HepG2 (cell line): Measurements from ENCODE around the gene SHFL. TPM values are rescaled to one million over a fixed set of nuclear protein-coding genes. Genes with fewer than 3 reads are reported as not detected.

Source experiments
- ATAC-seq: fragments of 200-7000 bp; cut with Tn5 transposase; 3 replicates; pipeline ENCODE4 v1.9.1; 2020; ENCODE audit warnings: mild to moderate bottlenecking, moderate library complexity
- BruUV-seq: library from RNA; stranded (reverse); fragments of 400-500 nt; replicated peaks from 2 replicates; lab custom pipeline; 2021; lab: Mats Ljungman, UMichigan
- CTCF ChIA-PET: fragments of 300-600 bp; formaldehyde crosslinking; extraction: SDS; loops from one replicate; lab custom pipeline; 2021; ENCODE audit warnings: low total read pairs, inconsistent platforms, low intra/inter-chr PET ratio; lab: Yijun Ruan, JAX
- POLR2A ChIA-PET: fragments of 350-600 bp; sonication (Branson Sonifier 250); formaldehyde crosslinking; loops from one replicate; lab custom pipeline; 2020; ENCODE audit warnings: antibody characterized with exemption, inconsistent platforms; lab: Yijun Ruan, JAX
- DNase-seq: peaks from one replicate; pipeline ENCODE4 v3.0.0-alpha.2; 2015; ENCODE audit warnings: low spot score
- FAIRE-seq: peaks from 3 replicates; lab custom pipeline; 2011; peaks lifted over from hg19 to GRCh38; lab: Jason Lieb, UNC
- H2AFZ ChIP-seq: one replicate; pipeline ENCODE4 v1.6.1; 2011; ENCODE audit warnings: low read length, inconsistent platforms
- H3K27ac ChIP-seq: fragments of 300-600 bp; 3 replicates; pipeline ENCODE4 v1.8.0; 2011; ENCODE audit warnings: mixed run types, mild to moderate bottlenecking, mixed read lengths, low read length, inconsistent platforms; ENCODE audit not compliant: insufficient read depth; ENCODE audit errors: extremely low read length
- H3K27me3 ChIP-seq, 2 experiments: fragments of 200-600 bp in 1 of 2; 2 replicates in 1 of 2; 3 replicates in 1 of 2; pipeline versions ENCODE4 v1.6.0 to v1.8.0; 2011; ENCODE audit warnings: low read length in 2 of 2, mild to moderate bottlenecking in 2 of 2, moderate library complexity in 2 of 2, inconsistent platforms in 1 of 2; ENCODE audit not compliant: insufficient read depth in 2 of 2, control insufficient read depth in 1 of 2
- H3K36me3 ChIP-seq, 2 experiments: fragments of 200-600 bp in 1 of 2; replicated peaks in 1 of 2; 2 replicates in 1 of 2; 3 replicates in 1 of 2; pipeline versions ENCODE4 v1.5.1 to v1.8.0; 2011; ENCODE audit warnings: low read length in 2 of 2, inconsistent platforms in 1 of 2; ENCODE audit not compliant: insufficient read depth in 2 of 2, control insufficient read depth in 1 of 2
- H3K4me1 ChIP-seq: 2 replicates; pipeline ENCODE4 v1.5.1; 2012; ENCODE audit warnings: low read length, inconsistent platforms; ENCODE audit not compliant: insufficient read depth
- H3K4me2 ChIP-seq: 2 replicates; pipeline ENCODE4 v1.6.0; 2011; ENCODE audit warnings: low read depth, low read length, inconsistent platforms
- H3K4me3 ChIP-seq, 3 experiments: fragments of 200-600 bp in 1 of 3; sonication (generic), shearing (Covaris generic) in 1 of 3; replicated peaks in 1 of 3; 2 replicates each; pipeline ENCODE4 v1.5.1; 2011 to 2016; ENCODE audit warnings: low read length in 3 of 3, inconsistent platforms in 2 of 3, low read depth in 2 of 3, mild to moderate bottlenecking in 2 of 3, control low read depth in 1 of 3, mixed read lengths in 1 of 3; ENCODE audit not compliant: insufficient read depth in 1 of 3
- H3K79me2 ChIP-seq: one replicate; pipeline ENCODE4 v1.6.1; 2011; ENCODE audit warnings: low read length, inconsistent platforms; ENCODE audit not compliant: insufficient read depth
- H3K9ac ChIP-seq: 2 replicates; pipeline ENCODE4 v1.6.0; 2011; ENCODE audit warnings: mild to moderate bottlenecking, low read depth, low read length, inconsistent platforms; ENCODE audit not compliant: insufficient read depth
- H3K9me3 ChIP-seq: 2 replicates; pipeline ENCODE4 v1.5.1; 2012; ENCODE audit warnings: mild to moderate bottlenecking, low read length
- H4K20me1 ChIP-seq: 2 replicates; pipeline ENCODE4 v1.6.0; 2011; ENCODE audit warnings: inconsistent platforms, mild to moderate bottlenecking, low read length, moderate library complexity; ENCODE audit not compliant: insufficient read depth
- DPF2 ChIP-seq: sonication (generic); formaldehyde crosslinking; IDR thresholded peaks from 2 replicates; pipeline ENCODE4 v1.4.0; 2020; ENCODE audit warnings: mild to moderate bottlenecking, low read depth, missing genetic modification reagents, borderline replicate concordance
- HES4 ChIP-seq: sonication (generic); formaldehyde crosslinking; IDR thresholded peaks from 2 replicates; pipeline ENCODE4 v1.9.0; 2021; ENCODE audit warnings: mild to moderate bottlenecking, missing genetic modification reagents, borderline replicate concordance
- NONO ChIP-seq, 2 experiments: fragments of 450-650 bp in 1 of 2; sonication (generic) in 1 of 2; formaldehyde crosslinking in 1 of 2; IDR thresholded peaks in 1 of 2; conservative IDR thresholded peaks in 1 of 2; 2 replicates each; pipeline versions ENCODE4 v1.6.1 to v1.8.0; 2017 to 2022; ENCODE audit warnings: mild to moderate bottlenecking in 1 of 2, missing genetic modification reagents in 1 of 2, moderate library complexity in 1 of 2
- POLR2A ChIP-seq, 2 experiments: IDR thresholded peaks; 2 replicates each; pipeline ENCODE4 v1.6.1; 2011; ENCODE audit warnings: low read depth in 2 of 2, low read length in 2 of 2, mild to moderate bottlenecking in 1 of 2, moderate library complexity in 1 of 2; ENCODE audit not compliant: insufficient read depth in 1 of 2
- RBFOX2 ChIP-seq: fragments of 200-400 bp; formaldehyde crosslinking; IDR thresholded peaks from 2 replicates; pipeline ENCODE4 v1.6.1; 2017; ENCODE audit warnings: low read depth, mild to moderate bottlenecking, low read length
- ZNF432 ChIP-seq: sonication (generic); formaldehyde crosslinking; IDR thresholded peaks from 2 replicates; pipeline ENCODE4 v1.5.0; 2020; ENCODE audit warnings: missing genetic modification reagents, mild to moderate bottlenecking, borderline replicate concordance
- ZNF549 ChIP-seq: sonication (generic); formaldehyde crosslinking; IDR thresholded peaks from 2 replicates; pipeline ENCODE4 v1.5.0; 2020; ENCODE audit warnings: missing genetic modification reagents
- ZNF720 ChIP-seq: sonication (generic); formaldehyde crosslinking; IDR thresholded peaks from 2 replicates; pipeline ENCODE4 v1.4.0; 2020; ENCODE audit warnings: missing genetic modification reagents
- WGBS: methylation state at CpG from one replicate; pipeline ENCODE4 v1.1.6; 2017; ENCODE audit warnings: low lambda C conversion rate; 5-methylcytosine and 5-hydroxymethylcytosine counted together
- in situ Hi-C: cut with HindIII; loops from 2 replicates; pipeline ENCODE4 v1.10.0; 2017; ENCODE audit warnings: low pct_unique_long_range_greater_than_20kb; ENCODE audit not compliant: extremely low pct_ligation_motif_present
- intact Hi-C: fragments of 100-400 bp; cut with micrococcal nuclease; formaldehyde crosslinking; loops from one replicate; pipeline ENCODE4 v1.10.0; 2022; ENCODE audit not compliant: unreplicated experiment
- polyA plus RNA-seq, 8 experiments: library from polyadenylated mRNA; depleted of rRNA in 3 of 8; stranded (reverse) in 7 of 8; unstranded in 1 of 8; fragments of >200 nt; fragmentation: Illumina TruSeq in 4 of 8; extraction: Trizol in 4 of 8; gene quantifications; 2 replicates each; pipeline versions ENCODE4 v1.2.1 to v1.2.3, GENCODE V29; 2011 to 2016; ENCODE audit warnings: low read depth in 4 of 8, missing spikeins in 1 of 8, mixed read lengths in 1 of 8; ENCODE audit not compliant: insufficient read depth in 1 of 8
- total RNA-seq, 5 experiments: library from RNA; depleted of rRNA; stranded (reverse); fragments of >200 nt; fragmentation: Illumina TruSeq; extraction: Trizol; gene quantifications; 2 replicates each; pipeline ENCODE4 v1.2.3, GENCODE V29; 2016; ENCODE audit warnings: low read depth in 1 of 5
- TF ChIP-seq, protein P1 (sequence below): sonication (generic); formaldehyde crosslinking; IDR thresholded peaks from 2 replicates; pipeline ENCODE4 v1.4.0; 2020; ENCODE audit warnings: missing genetic modification reagents
- TF ChIP-seq, protein P2 (sequence below): sonication (generic); formaldehyde crosslinking; IDR thresholded peaks from 2 replicates; pipeline ENCODE4 v1.8.0; 2022; ENCODE audit warnings: missing genetic modification reagents, mild to moderate bottlenecking, inconsistent platforms, borderline replicate concordance
- TF ChIP-seq, protein P3 (sequence below): sonication (generic); formaldehyde crosslinking; IDR thresholded peaks from 2 replicates; pipeline ENCODE4 v1.9.0; 2021; ENCODE audit warnings: missing genetic modification reagents, borderline replicate concordance

SHFL gene
- total and polyA plus RNA-seq, 2 of the 13 experiments (the other 11 are each of a cell fraction or from before 2014, with no cell fraction given): 12.3 to 36.4 TPM

GRCh38 chr19:10116866-10117616 is 30.9 kb downstream of the SHFL start:
- intact Hi-C loops (no loop called here), in situ Hi-C loops (no loop called here)
- Histone ChIP-seq H3K27me3 (no peaks in the 10 kb centered on the region; a peak in 1 of 5 replicates), H4K20me1 (peaks cover 13% of the 10 kb centered on the region; the same call in 1 of the 2 replicates), H3K9ac (0 out of 2 replicates have a peak overlapping the region, but pooled peaks have one; percentile 3), H3K9me3 (no peaks in the 10 kb centered on the region), H3K27ac (no peak overlapping the region), H3K4me1 (peaks cover 24% of the 10 kb centered on the region), H3K79me2 (peaks cover 14% of the 10 kb centered on the region), H3K36me3 (peaks cover 18 to 35% of the 10 kb centered on the region in 2 experiments), H3K4me2 (no peak overlapping the region), H3K4me3 (no peak overlapping the region), H2AFZ (no peak overlapping the region)
- ATAC-seq: no peak
- POLR2A ChIA-PET: interaction anchor here (0.6 to 1.1 kb wide), 2 partner anchors 18 to 109 kb away, joined by 3 read pairs; no protein-coding TSS in a partner anchor
- WGBS: 100% methylated on average over 8 of the region's 21 CpGs
- FAIRE-seq: no peak
- no peak for DNase-seq
- CTCF ChIA-PET: no interaction called here
- no TSS peak for BruUV-seq
- TF ChIP-seq POLR2A (IDR thresholded peaks at IDR 0.05; ENCODE audit: insufficient read depth in 1 of 2, low read depth in 2 of 2, low read length in 2 of 2): peak in 1 of 2 experiments; percentile 17; a peak in 1 of 4 replicates
- TF ChIP-seq NONO (IDR thresholded peaks at IDR 0.05): no peak
- TF ChIP-seq NONO (CRISPR knock-in tag; conservative IDR thresholded peaks at IDR 0.05): no peak
- TF ChIP-seq DPF2 (CRISPR knock-in tag): no peak
- no peak for TF ChIP-seq ZNF549 (CRISPR knock-in tag)
- TF ChIP-seq RBFOX2: peak; percentile 17; the same call in 1 of the 2 replicates

DNA sequence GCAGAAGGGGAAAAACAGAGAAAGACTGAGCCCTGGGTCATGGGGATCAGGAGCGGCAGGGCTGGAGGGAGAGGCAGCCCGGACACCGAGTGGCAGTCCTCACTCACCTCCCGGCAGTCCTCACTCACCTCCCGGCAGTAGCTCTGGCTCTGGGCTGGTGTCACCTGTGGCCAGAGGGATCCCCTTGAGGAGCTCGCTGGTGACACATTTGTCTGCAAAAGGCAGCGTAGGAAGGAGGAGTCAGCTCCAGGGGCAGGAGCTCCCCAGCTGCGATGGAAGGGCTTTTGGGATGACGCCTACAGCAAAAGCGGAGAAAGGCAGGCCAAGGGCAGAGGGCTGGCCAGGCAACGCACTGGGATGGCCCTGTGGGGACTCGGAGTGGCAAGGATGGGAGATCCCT is 32.8 kb downstream of the SHFL start:
- intact Hi-C loops: no loop called here
- in situ Hi-C loops: no loop called here
- ChIA-PET CTCF (no interaction called here), POLR2A (no interaction called here)
- Histone ChIP-seq H3K79me2 (peaks cover 14% of the 10 kb centered on the region), H3K4me3 (peak overlapping the region; percentile 94 to 100 (median 97)), H4K20me1 (0 out of 2 replicates have a peak, but pooled peaks cover 4% of the 10 kb centered on the region), H3K9ac (peak overlapping the region; percentile 93), H3K4me1 (peaks cover 8% of the 10 kb centered on the region; the same call in 1 of the 2 replicates), H3K4me2 (peak overlapping the region; percentile 93), H3K9me3 (no peaks in the 10 kb centered on the region), H3K27ac (peak overlapping the region; percentile 64), H3K36me3 (peaks cover 18 to 35% of the 10 kb centered on the region in 2 experiments), H2AFZ (no peak overlapping the region), H3K27me3 (no peaks in the 10 kb centered on the region; a peak in 1 of 5 replicates)
- FAIRE-seq (no peak), ATAC-seq (no peak; the same call in 1 of the 3 replicates), DNase-seq (no peak)
- WGBS: 26% methylated on average over 5 of the region's 12 CpGs
- BruUV-seq: no TSS peak
- TF ChIP-seq, protein P1, sequence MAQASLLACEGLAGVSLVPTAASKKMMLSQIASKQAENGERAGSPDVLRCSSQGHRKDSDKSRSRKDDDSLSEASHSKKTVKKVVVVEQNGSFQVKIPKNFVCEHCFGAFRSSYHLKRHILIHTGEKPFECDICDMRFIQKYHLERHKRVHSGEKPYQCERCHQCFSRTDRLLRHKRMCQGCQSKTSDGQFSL (CRISPR knock-in tag): no peak
- TF ChIP-seq, protein P2, sequence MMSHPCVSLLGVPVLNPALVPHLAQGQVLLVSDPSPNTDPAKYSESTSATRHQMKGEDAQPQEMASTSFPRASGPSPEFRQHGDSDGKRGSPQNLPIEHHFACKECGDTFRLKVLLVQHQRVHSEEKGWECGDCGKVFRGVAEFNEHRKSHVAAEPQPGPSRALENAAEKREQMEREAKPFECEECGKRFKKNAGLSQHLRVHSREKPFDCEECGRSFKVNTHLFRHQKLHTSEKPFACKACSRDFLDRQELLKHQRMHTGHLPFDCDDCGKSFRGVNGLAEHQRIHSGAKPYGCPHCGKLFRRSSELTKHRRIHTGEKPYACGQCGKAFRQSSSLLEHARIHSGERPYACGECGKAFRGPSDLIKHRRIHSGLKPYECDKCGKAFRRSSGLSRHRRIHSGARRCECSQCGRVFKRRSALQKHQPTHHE (CRISPR knock-in tag): no peak
- TF ChIP-seq, protein P3, sequence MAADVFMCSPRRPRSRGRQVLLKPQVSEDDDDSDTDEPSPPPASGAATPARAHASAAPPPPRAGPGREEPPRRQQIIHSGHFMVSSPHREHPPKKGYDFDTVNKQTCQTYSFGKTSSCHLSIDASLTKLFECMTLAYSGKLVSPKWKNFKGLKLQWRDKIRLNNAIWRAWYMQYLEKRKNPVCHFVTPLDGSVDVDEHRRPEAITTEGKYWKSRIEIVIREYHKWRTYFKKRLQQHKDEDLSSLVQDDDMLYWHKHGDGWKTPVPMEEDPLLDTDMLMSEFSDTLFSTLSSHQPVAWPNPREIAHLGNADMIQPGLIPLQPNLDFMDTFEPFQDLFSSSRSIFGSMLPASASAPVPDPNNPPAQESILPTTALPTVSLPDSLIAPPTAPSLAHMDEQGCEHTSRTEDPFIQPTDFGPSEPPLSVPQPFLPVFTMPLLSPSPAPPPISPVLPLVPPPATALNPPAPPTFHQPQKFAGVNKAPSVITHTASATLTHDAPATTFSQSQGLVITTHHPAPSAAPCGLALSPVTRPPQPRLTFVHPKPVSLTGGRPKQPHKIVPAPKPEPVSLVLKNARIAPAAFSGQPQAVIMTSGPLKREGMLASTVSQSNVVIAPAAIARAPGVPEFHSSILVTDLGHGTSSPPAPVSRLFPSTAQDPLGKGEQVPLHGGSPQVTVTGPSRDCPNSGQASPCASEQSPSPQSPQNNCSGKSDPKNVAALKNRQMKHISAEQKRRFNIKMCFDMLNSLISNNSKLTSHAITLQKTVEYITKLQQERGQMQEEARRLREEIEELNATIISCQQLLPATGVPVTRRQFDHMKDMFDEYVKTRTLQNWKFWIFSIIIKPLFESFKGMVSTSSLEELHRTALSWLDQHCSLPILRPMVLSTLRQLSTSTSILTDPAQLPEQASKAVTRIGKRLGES: no peak
- TF ChIP-seq ZNF720 (CRISPR knock-in tag): no peak
- no peak for TF ChIP-seq ZNF432
- no peak for TF ChIP-seq HES4 (CRISPR knock-in tag)
